Activated T-cell treated with anti-CD3 and anti-CD28 coated beads, Interleukin-2, amount 50 U/mL, for 4 hours (primary cell): Measurements from ENCODE around the gene MYO7A. TPM values are rescaled to one million over a fixed set of nuclear protein-coding genes. Genes with fewer than 3 reads are reported as not detected.

Source experiments
- ATAC-seq, 2 donors: fragments of 200-7000 bp; cut with Tn5 transposase; one replicate each; pipeline ENCODE4 v1.10.0; 2021
- DNase-seq: peaks from one replicate; pipeline ENCODE4 v3.0.0-alpha.2; 2020
- H3K27me3 Mint-ChIP-seq: one replicate; pipeline ENCODE4 v1.8.0; 2021; ENCODE audit warnings: low read depth, mixed read lengths
- H3K36me3 Mint-ChIP-seq: one replicate; pipeline ENCODE4 v1.8.0; 2022; ENCODE audit warnings: mixed read lengths; ENCODE audit not compliant: insufficient read depth
- H3K4me1 Mint-ChIP-seq: one replicate; pipeline ENCODE4 v1.8.0; 2021; ENCODE audit warnings: low read depth, mixed read lengths
- H3K4me3 Mint-ChIP-seq: one replicate; pipeline ENCODE4 v1.8.0; 2021; ENCODE audit warnings: mild to moderate bottlenecking, moderate library complexity, mixed read lengths
- H3K9me3 Mint-ChIP-seq: one replicate; pipeline ENCODE4 v1.8.0; 2021; ENCODE audit warnings: mixed read lengths
- total RNA-seq, 3 donors: library from RNA; stranded (reverse); gene quantifications; one replicate each; pipeline ENCODE4 v1.2.1, GENCODE V29; 2021

MYO7A gene
- total RNA-seq, 3 donors from 2014 or later = 0.14 TPM; not detected in 2

DNA sequence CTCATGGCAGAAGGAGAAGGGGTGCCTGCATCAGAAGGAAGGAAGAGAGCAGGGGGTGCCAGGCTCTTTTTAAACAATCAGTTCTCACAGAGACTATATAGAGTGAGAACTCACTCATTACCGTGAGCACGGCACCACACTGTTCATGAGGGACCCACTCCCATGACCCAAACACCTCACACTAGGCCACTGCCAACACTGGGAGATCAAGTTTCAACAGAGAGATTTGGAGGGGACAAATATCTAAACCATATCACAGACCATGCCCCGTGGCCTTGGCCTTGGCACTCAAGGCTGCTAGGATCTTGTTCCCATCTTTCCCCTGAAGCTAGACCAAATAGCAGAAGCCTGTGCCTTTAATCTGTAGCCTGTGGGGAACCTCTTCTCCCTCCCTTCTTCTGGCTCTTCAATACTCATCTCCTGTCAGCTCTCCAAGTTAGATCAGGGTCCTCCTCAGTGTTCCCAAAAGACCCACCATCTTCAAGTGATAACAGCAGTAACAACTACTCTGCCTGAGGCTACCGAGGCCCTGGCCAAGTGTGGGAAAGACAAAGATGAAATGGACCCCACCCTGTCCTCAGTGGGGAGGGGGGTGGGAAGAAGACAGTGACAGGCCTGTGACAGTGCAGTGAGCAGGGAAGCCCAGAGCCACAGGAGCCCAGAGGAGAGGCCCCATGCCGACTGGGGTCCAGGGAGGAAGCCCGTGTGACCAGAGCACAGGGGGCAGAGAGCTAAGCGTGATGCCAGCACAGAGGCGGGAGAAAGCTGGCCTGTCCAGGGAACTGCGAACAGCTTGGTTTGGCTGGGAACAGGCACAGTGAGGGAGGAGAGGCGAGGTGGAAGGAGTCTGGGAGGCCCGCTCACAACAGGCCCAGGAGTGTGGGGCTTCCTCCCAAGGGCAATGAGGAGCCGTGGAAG lies 72.6 kb downstream of the MYO7A start:
- Mint-ChIP-seq H3K4me1 (no peaks in the 10 kb centered on the region), H3K36me3 (no peaks in the 10 kb centered on the region), H3K9me3 (no peaks in the 10 kb centered on the region), H3K4me3 (no peak overlapping the region), H3K27me3 (peaks cover 2% of the 10 kb centered on the region)
- no peak for DNase-seq
- no peak for ATAC-seq

DNA sequence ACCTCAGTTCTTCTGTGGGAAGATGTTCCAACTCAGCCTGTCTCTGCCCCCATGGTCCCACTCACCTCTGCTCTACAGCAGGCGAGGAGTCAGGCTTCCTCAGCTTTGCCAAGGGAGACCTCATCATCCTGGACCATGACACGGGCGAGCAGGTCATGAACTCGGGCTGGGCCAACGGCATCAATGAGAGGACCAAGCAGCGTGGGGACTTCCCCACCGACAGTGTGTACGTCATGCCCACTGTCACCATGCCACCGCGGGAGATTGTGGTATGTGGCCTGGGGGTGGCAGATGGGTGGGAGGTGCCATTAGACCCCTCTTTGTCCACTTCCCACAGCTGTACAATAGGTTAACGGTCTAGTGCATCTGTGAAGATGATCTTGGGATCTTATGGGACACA lies 73.3 kb downstream of the MYO7A start:
- Mint-ChIP-seq H3K4me3 (no peak overlapping the region), H3K27me3 (no peaks in the 10 kb centered on the region), H3K9me3 (no peaks in the 10 kb centered on the region), H3K36me3 (no peaks in the 10 kb centered on the region), H3K4me1 (no peaks in the 10 kb centered on the region)
- no peak for ATAC-seq
- no peak for DNase-seq

DNA sequence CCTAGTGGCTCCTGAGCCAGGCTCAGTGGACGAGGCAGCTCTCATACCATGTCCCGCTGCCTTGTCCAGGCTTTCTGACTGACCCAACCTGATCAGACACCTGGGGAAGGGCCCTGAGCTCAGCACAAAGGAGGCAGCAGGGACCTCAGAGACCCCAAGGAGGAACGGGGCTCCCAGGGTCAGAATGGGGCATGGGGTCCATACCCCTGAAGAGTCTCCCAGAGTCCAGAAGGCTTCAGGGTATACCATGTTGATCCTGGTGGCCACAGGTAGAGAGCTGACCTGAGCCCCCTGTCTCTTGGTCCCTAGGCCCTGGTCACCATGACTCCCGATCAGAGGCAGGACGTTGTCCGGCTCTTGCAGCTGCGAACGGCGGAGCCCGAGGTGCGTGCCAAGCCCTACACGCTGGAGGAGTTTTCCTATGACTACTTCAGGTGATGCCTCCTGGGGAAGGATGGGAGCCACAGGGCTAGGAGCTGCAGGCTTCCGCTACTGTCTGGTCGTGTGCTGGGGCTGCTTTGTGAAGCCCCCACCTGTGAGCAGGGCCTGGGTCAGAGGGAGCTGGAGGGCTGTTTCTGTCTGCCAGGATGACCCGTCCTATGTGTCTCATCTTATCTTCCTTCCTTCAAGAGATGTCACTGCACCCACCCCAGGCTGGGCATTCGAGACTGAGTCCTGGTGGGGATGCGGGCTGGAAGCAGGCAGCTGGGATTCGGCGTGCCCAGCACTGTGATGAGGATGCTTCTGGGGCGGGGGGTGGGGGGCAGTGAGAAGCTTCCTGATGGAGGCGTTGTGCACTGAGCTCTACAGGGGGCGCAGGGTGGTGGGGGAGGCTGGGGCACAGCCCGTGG lies 74.2 kb downstream of the MYO7A start:
- H3K27me3 Mint-ChIP-seq = no peaks in the 10 kb centered on the region
- no peaks in the 10 kb centered on the region for H3K36me3 Mint-ChIP-seq
- no peaks in the 10 kb centered on the region for H3K9me3 Mint-ChIP-seq
- H3K4me3 Mint-ChIP-seq = no peak overlapping the region
- ATAC-seq = no peak
- H3K4me1 Mint-ChIP-seq = no peaks in the 10 kb centered on the region
- no peak for DNase-seq

DNA sequence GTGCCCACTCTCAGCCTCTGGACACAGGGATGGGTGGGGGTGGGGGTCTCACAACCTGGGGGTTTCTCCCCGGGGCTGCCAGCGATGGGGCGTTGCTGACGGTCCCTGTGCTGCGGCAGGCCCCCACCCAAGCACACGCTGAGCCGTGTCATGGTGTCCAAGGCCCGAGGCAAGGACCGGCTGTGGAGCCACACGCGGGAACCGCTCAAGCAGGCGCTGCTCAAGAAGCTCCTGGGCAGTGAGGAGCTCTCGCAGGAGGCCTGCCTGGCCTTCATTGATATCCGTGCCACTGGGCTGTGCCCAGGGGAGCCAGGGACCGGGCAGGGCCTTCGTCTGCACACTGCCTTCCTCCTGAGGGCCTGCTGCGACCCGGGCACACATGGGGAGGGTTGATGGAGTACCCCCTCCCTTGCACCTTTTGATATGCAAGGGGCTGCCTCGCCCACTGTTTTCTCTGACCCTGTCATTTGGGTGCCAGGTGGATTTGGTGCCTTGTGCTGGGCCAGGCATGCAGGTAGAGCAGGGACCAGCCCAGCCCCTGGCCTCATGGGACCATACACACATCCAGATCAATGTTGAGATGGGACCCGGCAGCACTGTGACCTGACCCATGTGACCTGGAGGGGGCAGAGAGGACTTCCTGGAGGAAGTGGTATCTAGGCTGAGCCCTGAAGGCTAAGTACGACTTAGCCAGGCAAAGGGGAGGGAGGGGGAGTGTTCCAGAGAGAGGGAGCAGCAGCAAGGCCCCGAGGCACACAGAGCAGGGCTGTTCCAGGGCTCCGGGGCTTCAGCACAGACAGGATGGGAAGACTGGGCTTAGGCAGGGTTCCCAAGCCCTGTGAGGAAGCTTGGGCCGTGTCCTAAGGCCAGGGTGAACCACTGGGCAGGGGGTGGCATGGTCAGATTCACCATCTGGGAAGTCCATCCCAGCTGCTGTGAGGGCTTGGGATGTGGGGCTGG lies 75.2 kb downstream of the MYO7A start:
- DNase-seq (no peak), ATAC-seq (no peak)
- H3K36me3 Mint-ChIP-seq = no peaks in the 10 kb centered on the region
- H3K4me1 Mint-ChIP-seq = no peaks in the 10 kb centered on the region
- no peaks in the 10 kb centered on the region for H3K27me3 Mint-ChIP-seq
- H3K4me3 Mint-ChIP-seq = no peak overlapping the region
- no peaks in the 10 kb centered on the region for H3K9me3 Mint-ChIP-seq

DNA sequence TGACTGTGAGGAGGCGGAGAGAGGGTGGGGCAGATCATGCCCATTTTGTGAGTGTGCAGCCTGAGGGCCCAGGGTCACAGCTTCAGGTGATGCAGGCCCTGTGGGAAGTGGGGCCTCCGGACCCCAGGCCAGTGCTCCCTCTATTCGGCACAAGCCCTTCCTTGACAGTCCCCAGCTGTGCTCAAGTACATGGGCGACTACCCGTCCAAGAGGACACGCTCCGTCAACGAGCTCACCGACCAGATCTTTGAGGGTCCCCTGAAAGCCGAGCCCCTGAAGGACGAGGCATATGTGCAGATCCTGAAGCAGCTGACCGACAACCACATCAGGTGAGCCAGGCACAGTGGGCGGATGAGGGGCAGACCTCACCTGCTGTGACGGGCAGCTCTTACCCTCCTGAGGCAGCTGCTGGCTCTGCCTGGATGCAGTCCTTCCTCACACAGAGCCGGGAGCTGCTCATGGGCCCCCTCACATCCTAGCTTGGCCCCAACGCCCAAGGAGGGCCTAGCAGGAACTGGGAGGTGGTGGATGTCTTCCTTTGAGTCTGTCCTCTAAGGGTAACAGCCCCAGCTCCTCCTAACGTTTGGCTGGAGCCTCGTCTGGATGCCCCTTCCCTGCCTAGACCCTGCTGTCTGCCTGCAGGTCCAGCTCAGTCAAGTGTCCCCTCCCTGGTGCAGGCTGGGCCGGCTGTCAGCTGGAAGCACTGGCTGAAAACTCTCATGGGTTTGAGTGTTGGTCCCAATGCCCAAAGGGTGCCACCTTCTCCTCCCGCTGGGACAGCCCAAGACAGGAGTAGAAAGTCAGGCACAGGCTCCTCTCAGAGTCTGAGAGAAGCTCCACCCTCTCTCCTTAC lies 76.1 kb downstream of the MYO7A start:
- no peak for DNase-seq
- no peaks in the 10 kb centered on the region for H3K36me3 Mint-ChIP-seq
- ATAC-seq = no peak
- H3K4me1 Mint-ChIP-seq = no peaks in the 10 kb centered on the region
- H3K27me3 Mint-ChIP-seq = no peaks in the 10 kb centered on the region
- no peaks in the 10 kb centered on the region for H3K9me3 Mint-ChIP-seq
- no peak overlapping the region for H3K4me3 Mint-ChIP-seq

DNA sequence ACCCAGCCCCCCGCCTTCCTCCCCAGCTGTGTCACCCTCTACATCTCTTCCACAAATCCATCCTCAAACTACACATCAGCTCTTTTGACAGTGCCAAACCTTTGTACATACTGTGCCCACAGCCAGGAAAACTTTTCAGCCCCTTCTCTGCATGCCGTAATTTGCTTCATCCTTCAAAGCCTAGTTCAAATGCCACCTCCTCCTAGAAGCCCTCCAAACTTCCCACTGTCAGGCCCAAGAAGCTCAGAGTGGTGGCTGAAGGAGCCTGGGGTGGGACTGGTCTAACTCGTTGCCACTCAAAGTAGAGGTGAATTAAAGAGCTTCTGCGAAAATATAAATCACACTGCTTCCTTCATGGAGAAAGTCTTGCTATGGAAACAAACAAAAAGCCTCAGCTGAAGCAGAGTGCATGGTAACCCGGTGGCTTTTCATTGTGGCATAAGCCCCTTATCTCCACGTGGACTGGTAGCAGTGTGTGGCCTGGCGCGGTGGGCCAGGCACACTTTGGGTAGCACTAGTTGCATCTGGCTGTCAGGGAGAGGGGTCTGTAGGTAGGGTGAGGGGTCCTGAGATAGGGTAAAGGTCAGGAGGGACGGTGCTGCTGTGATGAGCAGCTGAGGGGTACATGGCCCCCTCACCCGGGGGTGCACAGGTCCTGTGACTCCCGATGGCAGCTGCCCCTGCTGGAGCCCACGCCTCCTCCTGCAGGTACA lies 76.9 kb downstream of the MYO7A start:
- no peaks in the 10 kb centered on the region for H3K4me1 Mint-ChIP-seq
- ATAC-seq = no peak
- DNase-seq = no peak
- no peaks in the 10 kb centered on the region for H3K9me3 Mint-ChIP-seq
- H3K4me3 Mint-ChIP-seq = no peak overlapping the region
- no peaks in the 10 kb centered on the region for H3K27me3 Mint-ChIP-seq
- H3K36me3 Mint-ChIP-seq = no peaks in the 10 kb centered on the region

DNA sequence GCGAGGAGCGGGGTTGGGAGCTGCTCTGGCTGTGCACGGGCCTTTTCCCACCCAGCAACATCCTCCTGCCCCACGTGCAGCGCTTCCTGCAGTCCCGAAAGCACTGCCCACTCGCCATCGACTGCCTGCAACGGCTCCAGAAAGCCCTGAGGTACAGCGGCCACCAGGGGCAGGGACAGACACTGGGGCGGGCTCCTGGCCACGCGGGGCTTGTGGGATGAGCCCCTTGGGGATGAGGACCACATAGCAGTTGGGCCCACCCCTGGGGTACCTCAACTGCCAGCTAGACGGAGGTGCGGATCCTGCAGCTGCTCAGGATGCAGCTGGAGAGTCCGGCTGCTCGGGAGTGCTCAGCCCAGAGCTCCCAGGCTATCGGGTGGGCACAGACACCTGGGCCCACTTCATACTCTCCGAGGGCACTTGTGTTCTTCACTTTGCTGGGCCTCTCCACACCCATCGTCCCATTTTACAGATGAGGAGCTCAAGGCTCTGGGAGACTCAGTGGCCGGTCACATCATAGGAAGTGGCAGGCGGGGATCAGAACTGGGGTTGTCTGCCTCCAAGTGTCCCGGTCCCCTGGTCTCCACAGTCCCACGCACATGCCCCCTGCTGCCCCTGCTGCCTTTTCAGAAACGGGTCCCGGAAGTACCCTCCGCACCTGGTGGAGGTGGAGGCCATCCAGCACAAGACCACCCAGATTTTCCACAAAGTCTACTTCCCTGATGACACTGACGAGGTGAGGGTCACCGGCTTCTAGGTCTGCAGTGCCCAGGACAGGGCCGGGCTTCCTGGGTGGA lies 77.6 kb downstream of the MYO7A start:
- Mint-ChIP-seq H3K27me3 (no peaks in the 10 kb centered on the region), H3K36me3 (no peaks in the 10 kb centered on the region), H3K4me3 (no peak overlapping the region), H3K9me3 (no peaks in the 10 kb centered on the region), H3K4me1 (no peaks in the 10 kb centered on the region)
- ATAC-seq (no peak), DNase-seq (no peak)

DNA sequence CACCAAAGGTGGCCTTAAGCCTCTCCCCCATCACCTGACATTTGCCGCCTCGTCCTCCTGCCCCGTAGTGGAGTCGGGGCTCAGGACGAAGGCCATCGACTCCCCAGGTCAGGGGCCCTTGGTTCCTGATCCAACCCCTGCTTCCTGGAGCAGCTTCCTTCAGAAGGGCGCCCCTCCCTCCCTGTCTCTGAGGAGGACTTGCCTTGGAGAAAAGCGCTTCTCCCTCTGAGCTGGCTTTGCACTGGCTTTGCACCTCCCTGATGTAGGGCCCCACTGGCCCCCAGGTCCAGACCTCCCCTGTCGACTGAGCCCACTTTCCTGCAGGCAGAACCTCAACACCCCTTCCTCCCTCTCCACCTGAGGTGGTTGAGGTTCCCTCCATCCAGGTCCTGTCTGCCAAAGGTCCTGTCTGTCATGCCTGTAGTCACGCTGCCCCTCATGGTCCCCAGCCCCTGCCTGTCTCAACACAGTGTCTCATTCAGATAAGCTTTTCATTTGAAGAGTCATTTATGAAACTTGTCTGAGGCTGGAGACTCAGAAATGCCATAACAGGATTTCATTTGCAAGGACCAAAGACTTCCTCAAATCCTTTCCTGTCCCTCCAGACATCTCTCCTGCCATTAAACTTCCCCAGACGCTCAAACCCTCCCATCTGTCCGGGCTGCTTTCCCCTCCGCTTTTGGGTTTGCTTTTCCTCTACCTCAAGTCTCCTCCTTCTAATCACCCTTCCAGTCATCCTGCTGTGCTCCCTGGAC lies 78.4 kb downstream of the MYO7A start:
- Mint-ChIP-seq H3K36me3 (no peaks in the 10 kb centered on the region), H3K4me3 (no peak overlapping the region), H3K9me3 (no peaks in the 10 kb centered on the region), H3K4me1 (no peaks in the 10 kb centered on the region), H3K27me3 (no peaks in the 10 kb centered on the region)
- DNase-seq = no peak
- no peak for ATAC-seq

DNA sequence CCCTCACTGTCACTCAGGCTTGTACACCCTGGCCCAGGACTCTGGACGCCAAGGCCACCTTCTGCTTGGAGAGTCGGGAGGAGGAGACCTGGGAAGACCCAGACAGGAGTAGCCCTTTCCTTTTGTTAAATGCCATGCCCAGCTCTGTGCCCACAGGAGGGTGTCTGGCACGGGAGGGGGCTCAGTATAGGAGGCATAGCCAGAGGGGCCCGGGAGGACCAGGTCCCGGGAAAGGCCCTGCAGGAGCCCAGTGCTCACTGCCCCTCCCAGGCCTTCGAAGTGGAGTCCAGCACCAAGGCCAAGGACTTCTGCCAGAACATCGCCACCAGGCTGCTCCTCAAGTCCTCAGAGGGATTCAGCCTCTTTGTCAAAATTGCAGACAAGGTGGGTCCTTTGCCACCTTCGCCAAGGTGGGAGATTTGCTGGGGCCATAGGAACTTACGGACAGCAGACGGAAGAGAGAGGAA lies 79.0 kb downstream of the MYO7A start:
- H3K36me3 Mint-ChIP-seq = no peaks in the 10 kb centered on the region
- DNase-seq (no peak), ATAC-seq (no peak)
- no peaks in the 10 kb centered on the region for H3K9me3 Mint-ChIP-seq
- H3K4me1 Mint-ChIP-seq = no peaks in the 10 kb centered on the region
- H3K4me3 Mint-ChIP-seq = no peak overlapping the region
- H3K27me3 Mint-ChIP-seq = no peaks in the 10 kb centered on the region

DNA sequence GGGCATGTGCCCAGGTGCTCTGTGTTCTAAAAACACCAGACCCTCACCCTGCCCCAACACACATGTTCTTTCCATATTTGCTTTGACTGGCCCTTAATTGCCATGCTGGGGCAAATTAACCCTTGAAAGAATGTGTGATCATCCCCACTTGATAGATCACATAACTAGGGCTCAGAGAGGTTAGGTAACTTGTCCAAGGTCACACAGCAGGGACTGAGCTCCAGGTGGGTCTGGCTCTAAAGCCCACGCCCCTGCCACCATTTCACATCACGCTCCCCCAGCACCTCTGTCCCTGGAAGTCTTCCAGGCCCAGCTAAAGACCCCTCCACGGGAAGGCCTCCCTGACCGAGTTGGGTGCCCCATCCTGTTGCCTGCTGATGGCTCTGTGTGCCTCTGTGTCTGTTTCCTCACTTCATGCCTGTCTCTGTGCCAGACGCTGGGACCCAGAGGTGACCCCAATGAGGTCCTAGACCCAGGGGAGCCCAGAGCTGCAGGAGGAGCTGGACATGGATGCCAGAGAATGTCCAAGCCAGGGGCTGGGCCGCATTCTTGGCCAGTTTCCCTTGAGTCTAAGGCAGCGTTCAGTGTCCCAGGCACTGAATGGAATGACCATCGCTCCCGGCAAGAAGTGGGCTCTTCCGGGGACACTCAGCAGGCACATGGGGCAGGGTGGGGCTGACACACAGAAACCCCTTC lies 79.7 kb downstream of the MYO7A start:
- DNase-seq (no peak), ATAC-seq (no peak)
- Mint-ChIP-seq H3K36me3 (no peaks in the 10 kb centered on the region), H3K27me3 (no peaks in the 10 kb centered on the region), H3K4me1 (no peaks in the 10 kb centered on the region), H3K9me3 (no peaks in the 10 kb centered on the region), H3K4me3 (no peak overlapping the region)

DNA sequence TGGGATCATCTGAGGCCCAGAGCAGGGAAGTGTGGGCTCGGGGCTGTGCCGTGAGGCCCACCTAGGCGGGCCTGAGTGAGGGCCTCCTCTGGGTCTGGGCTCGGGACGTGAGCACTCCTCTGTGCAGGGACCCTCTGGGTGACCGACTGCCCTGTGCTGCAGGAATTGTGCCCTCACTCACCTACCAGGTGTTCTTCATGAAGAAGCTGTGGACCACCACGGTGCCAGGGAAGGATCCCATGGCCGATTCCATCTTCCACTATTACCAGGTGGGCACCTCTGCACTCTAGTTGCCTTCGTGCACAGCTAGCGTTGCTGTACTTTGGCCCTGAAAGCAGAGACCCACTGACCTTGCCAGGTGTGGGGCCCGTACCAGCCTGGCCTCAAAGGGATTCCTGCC lies 80.5 kb downstream of the MYO7A start:
- Mint-ChIP-seq H3K9me3 (no peaks in the 10 kb centered on the region), H3K27me3 (no peaks in the 10 kb centered on the region), H3K4me3 (no peak overlapping the region), H3K4me1 (no peaks in the 10 kb centered on the region), H3K36me3 (no peaks in the 10 kb centered on the region)
- DNase-seq = no peak
- ATAC-seq = no peak
